GM12875 (cell line): ENCODE results near the gene CDH8.

Experiments used
- H3K4me3 ChIP-seq: one replicate; pipeline ENCODE4 v1.5.1; 2011; ENCODE audit warnings: low read depth, low read length, control low read depth
- CTCF ChIP-seq: IDR thresholded peaks from 2 replicates; pipeline ENCODE4 v1.5.1; 2011; ENCODE audit warnings: low read depth, mild to moderate bottlenecking, control low read depth, inconsistent platforms, low read length, moderate library complexity, borderline replicate concordance; ENCODE audit not compliant: insufficient read depth

The CDH8 gene

GRCh38 chr16:62018301-62019060, 17.8 kb downstream of the CDH8 start:
- H3K4me3 ChIP-seq, result no peak overlapping the region
- TF ChIP-seq CTCF, result no peak

- H3K4me3 ChIP-seq, result no peak overlapping the region
- no peak for TF ChIP-seq CTCF
Observed at GRCh38 chr16:62014319-62014923, 21.8 kb downstream of the CDH8 start.

- TF ChIP-seq CTCF, result no peak
- no peak overlapping the region for H3K4me3 ChIP-seq
Observed at GRCh38 chr16:62010186-62010585, 26.1 kb downstream of the CDH8 start.

GRCh38 chr16:61998460-61998859, 37.8 kb downstream of the CDH8 start:
- no peak overlapping the region for H3K4me3 ChIP-seq
- no peak for TF ChIP-seq CTCF

GRCh38 chr16:61993108-61993507, 43.1 kb downstream of the CDH8 start:
- no peak overlapping the region for H3K4me3 ChIP-seq
- TF ChIP-seq CTCF, result no peak

- TF ChIP-seq CTCF, result no peak
- H3K4me3 ChIP-seq, result no peak overlapping the region
Observed at GRCh38 chr16:61987474-61988012, 48.7 kb downstream of the CDH8 start.

- TF ChIP-seq CTCF, result no peak
- H3K4me3 ChIP-seq, result no peak overlapping the region
Observed at GRCh38 chr16:61969077-61969382, 67.2 kb downstream of the CDH8 start.
